AG09309 (cell line): ENCODE data around the gene FNBP1L.

Experiments used
- DNase-seq: peaks from one replicate; pipeline ENCODE4 v3.0.0-alpha.2; 2010; ENCODE audit warnings: low read depth
- H3K4me3 ChIP-seq: 2 replicates; pipeline ENCODE4 v1.5.1; 2011; ENCODE audit warnings: mild to moderate bottlenecking, low read depth, low read length, moderate library complexity; ENCODE audit not compliant: control insufficient read depth
- CTCF ChIP-seq: IDR thresholded peaks from 2 replicates; pipeline ENCODE4 v1.5.1; 2011; ENCODE audit warnings: mild to moderate bottlenecking, low read depth, low read length, inconsistent platforms; ENCODE audit not compliant: insufficient read depth, control insufficient read depth; ENCODE audit errors: missing control alignments

Gene FNBP1L

GRCh38 chr1:93447481-93448291, at the start of gene FNBP1L:
Gene FNBP1L (plus strand): TSS chr1:93448118. CDS start chr1:93448282, 164 bp downstream.
- no peak for TF ChIP-seq CTCF
- H3K4me3 ChIP-seq = peak within 1 kb of the TSS; percentile 65
- no peak for DNase-seq

GRCh38 chr1:93399781-93400180, 48.1 kb upstream of the FNBP1L start:
- DNase-seq = no peak
- TF ChIP-seq CTCF = no peak

GRCh38 chr1:93408203-93408602, 39.7 kb upstream of the FNBP1L start:
- H3K4me3 ChIP-seq = no peak overlapping the region
- TF ChIP-seq CTCF = no peak

More at GRCh38 chr1:93399781-93400180, 48.1 kb upstream of the FNBP1L start:
- no peak overlapping the region for H3K4me3 ChIP-seq

GRCh38 chr1:93411000-93411399, 36.9 kb upstream of the FNBP1L start:
- DNase-seq = no peak
- no peak overlapping the region for H3K4me3 ChIP-seq
- TF ChIP-seq CTCF = no peak

More at GRCh38 chr1:93408203-93408602, 39.7 kb upstream of the FNBP1L start:
- DNase-seq = no peak

- DNase-seq = no peak
- TF ChIP-seq CTCF = no peak
- H3K4me3 ChIP-seq = no peak overlapping the region
Measured at GRCh38 chr1:93414749-93415148, 33.2 kb upstream of the FNBP1L start.

- no peak overlapping the region for H3K4me3 ChIP-seq
- TF ChIP-seq CTCF = no peak
- DNase-seq = no peak
Measured at GRCh38 chr1:93415296-93415695, 32.6 kb upstream of the FNBP1L start.
